IMR-90 (cell line): ENCODE data around the gene TGFB2. TPM values are rescaled to one million over a fixed set of nuclear protein-coding genes. Genes with fewer than 3 reads are reported as not detected.

Experiments used
- ATAC-seq: fragments of 200-7000 bp; cut with Tn5 transposase; 2 replicates; pipeline ENCODE4 v1.9.1; 2020; ENCODE audit warnings: low read depth, mild to moderate bottlenecking, moderate library complexity
- BruUV-seq: library from RNA; stranded (reverse); fragments of 400-500 nt; replicated peaks from 2 replicates; lab custom pipeline; 2021; lab: Mats Ljungman, UMichigan
- CTCF ChIA-PET: fragments of 300-600 bp; formaldehyde crosslinking; extraction: SDS; loops from one replicate; lab custom pipeline; 2021; ENCODE audit warnings: antibody characterized with exemption; lab: Yijun Ruan, JAX
- POLR2A ChIA-PET: fragments of 300-600 bp; sonication (Branson Sonifier 250); formaldehyde crosslinking; loops from one replicate; lab custom pipeline; 2022; ENCODE audit warnings: antibody characterized with exemption; ENCODE audit not compliant: unreplicated experiment; lab: Charles Lee
- DNase-seq: peaks from one replicate; pipeline ENCODE4 v3.0.0; 2013
- H2AFZ ChIP-seq: replicated peaks from 2 replicates; pipeline ENCODE3; 2013; ENCODE audit warnings: low read length, mild to moderate bottlenecking; ENCODE audit not compliant: poor library complexity
- H2AK5ac ChIP-seq: 2 replicates; pipeline ENCODE4 v1.6.1; 2013; ENCODE audit warnings: low read depth, low read length, inconsistent platforms
- H2AK9ac ChIP-seq: replicated peaks from 2 replicates; pipeline ENCODE3; 2013; ENCODE audit warnings: mild to moderate bottlenecking, low read depth, low read length, moderate library complexity; ENCODE audit not compliant: poor library complexity
- H2BK120ac ChIP-seq: 2 replicates; pipeline ENCODE4 v1.6.1; 2013; ENCODE audit warnings: low read depth, low read length, inconsistent platforms
- H2BK15ac ChIP-seq: 3 replicates; pipeline ENCODE4 v1.6.1; 2013; ENCODE audit warnings: low read depth, low read length, inconsistent platforms
- H2BK20ac ChIP-seq: 2 replicates; pipeline ENCODE4 v1.6.1; 2013; ENCODE audit warnings: low read depth, mild to moderate bottlenecking, inconsistent platforms, low read length, moderate library complexity
- H2BK5ac ChIP-seq: 2 replicates; pipeline ENCODE4 v1.6.1; 2013; ENCODE audit warnings: mild to moderate bottlenecking, low read depth, low read length, inconsistent platforms; ENCODE audit not compliant: poor library complexity, severe bottlenecking
- H3K14ac ChIP-seq: replicated peaks from 2 replicates; pipeline ENCODE4 v1.6.1; 2013; ENCODE audit warnings: low read depth, low read length, inconsistent platforms
- H3K18ac ChIP-seq: 2 replicates; pipeline ENCODE4 v1.6.1; 2013; ENCODE audit warnings: low read depth, low read length, control low read depth
- H3K23ac ChIP-seq: 2 replicates; pipeline ENCODE4 v1.6.1; 2013; ENCODE audit warnings: low read depth, low read length, inconsistent platforms
- H3K27ac ChIP-seq: 2 replicates; pipeline ENCODE4 v1.5.1; 2013; ENCODE audit warnings: mild to moderate bottlenecking, control low read depth, low read length; ENCODE audit not compliant: insufficient read depth
- H3K27me3 ChIP-seq: 2 replicates; pipeline ENCODE4 v1.6.1; 2013; ENCODE audit warnings: low read length; ENCODE audit not compliant: control insufficient read depth, insufficient read depth
- H3K36me3 ChIP-seq: 2 replicates; pipeline ENCODE4 v1.6.1; 2013; ENCODE audit warnings: low read length, mixed read lengths; ENCODE audit not compliant: control insufficient read depth, insufficient read depth
- H3K4ac ChIP-seq: 2 replicates; pipeline ENCODE4 v1.6.1; 2013; ENCODE audit warnings: low read depth, low read length, inconsistent platforms
- H3K4me1 ChIP-seq: 2 replicates; pipeline ENCODE4 v1.6.1; 2013; ENCODE audit warnings: low read length, mixed read lengths; ENCODE audit not compliant: control insufficient read depth, insufficient read depth
- H3K4me2 ChIP-seq: 2 replicates; pipeline ENCODE4 v1.6.1; 2013; ENCODE audit warnings: low read depth, mild to moderate bottlenecking, control low read depth, low read length, moderate library complexity
- H3K4me3 ChIP-seq: 2 replicates; pipeline ENCODE4 v1.5.1; 2013; ENCODE audit warnings: low read depth, mild to moderate bottlenecking, control low read depth, low read length, moderate library complexity; ENCODE audit not compliant: insufficient read depth
- H3K56ac ChIP-seq: 2 replicates; pipeline ENCODE4 v1.6.1; 2013; ENCODE audit warnings: low read length, inconsistent platforms; ENCODE audit not compliant: insufficient read depth; ENCODE audit errors: extremely low read depth
- H3K79me1 ChIP-seq, 2 experiments: 2 replicates each; pipeline ENCODE4 v1.6.1; 2013; ENCODE audit warnings: low read length in 2 of 2, inconsistent platforms in 1 of 2, low read depth in 1 of 2
- H3K9ac ChIP-seq: 2 replicates; pipeline ENCODE4 v1.6.1; 2013; ENCODE audit warnings: low read depth, low read length, control low read depth
- H3K9me1 ChIP-seq: 2 replicates; pipeline ENCODE4 v1.6.1; 2013; ENCODE audit warnings: low read length, inconsistent platforms; ENCODE audit not compliant: insufficient read depth
- H3K9me3 ChIP-seq: 2 replicates; pipeline ENCODE4 v1.6.1; 2013; ENCODE audit warnings: low read length; ENCODE audit not compliant: control insufficient read depth, insufficient read depth
- H4K20me1 ChIP-seq: 2 replicates; pipeline ENCODE4 v1.6.1; 2013; ENCODE audit warnings: low read length, inconsistent platforms; ENCODE audit not compliant: insufficient read depth
- H4K5ac ChIP-seq: 2 replicates; pipeline ENCODE4 v1.6.1; 2013; ENCODE audit warnings: mild to moderate bottlenecking, low read depth, low read length, control low read depth
- H4K8ac ChIP-seq, 2 experiments: 2 replicates each; pipeline ENCODE4 v1.6.1; 2013; ENCODE audit warnings: low read depth in 2 of 2, low read length in 2 of 2, control low read depth in 1 of 2, inconsistent platforms in 1 of 2
- H4K91ac ChIP-seq: 2 replicates; pipeline ENCODE4 v1.6.1; 2013; ENCODE audit warnings: low read depth, low read length, inconsistent platforms; ENCODE audit not compliant: insufficient read depth
- BHLHE40 ChIP-seq: fragments of 150-350 bp; IDR thresholded peaks from 2 replicates; pipeline ENCODE4 v1.6.1; 2016; ENCODE audit warnings: mild to moderate bottlenecking, low read depth, low read length
- CEBPB ChIP-seq: IDR thresholded peaks from 2 replicates; pipeline ENCODE4 v1.6.1; 2012; ENCODE audit warnings: low read depth, low read length, improper control_type of control experiment
- CHD1 ChIP-seq: IDR thresholded peaks from 2 replicates; pipeline ENCODE4 v1.6.1; 2012; ENCODE audit warnings: low read depth, low read length, improper control_type of control experiment
- CTCF ChIP-seq: conservative IDR thresholded peaks from 2 replicates; pipeline ENCODE4 v1.5.1; 2012; ENCODE audit warnings: mild to moderate bottlenecking, low read depth, low read length, improper control_type of control experiment
- ELK1 ChIP-seq: fragments of 150-350 bp; IDR thresholded peaks from 2 replicates; pipeline ENCODE4 v1.6.1; 2016; ENCODE audit warnings: low read depth, mild to moderate bottlenecking, low read length, moderate library complexity, borderline replicate concordance
- FOS ChIP-seq: fragments of 150-350 bp; IDR thresholded peaks from 2 replicates; pipeline ENCODE4 v1.6.1; 2016; ENCODE audit warnings: low read depth, low read length
- MAFK ChIP-seq: IDR thresholded peaks from 2 replicates; pipeline ENCODE4 v1.6.1; 2012; ENCODE audit warnings: low read depth, low read length, improper control_type of control experiment
- MAZ ChIP-seq: IDR thresholded peaks from 2 replicates; pipeline ENCODE4 v1.6.1; 2012; ENCODE audit warnings: low read depth, mild to moderate bottlenecking, low read length, improper control_type of control experiment, moderate library complexity, borderline replicate concordance
- MXI1 ChIP-seq: IDR thresholded peaks from 2 replicates; pipeline ENCODE4 v1.6.1; 2012; ENCODE audit warnings: low read depth, mild to moderate bottlenecking, low read length, moderate library complexity, borderline replicate concordance
- NFE2L2 ChIP-seq: fragments of 150-350 bp; IDR thresholded peaks from 2 replicates; pipeline ENCODE4 v1.6.1; 2016; ENCODE audit warnings: low read depth, mild to moderate bottlenecking, low read length
- POLR2A ChIP-seq: IDR thresholded peaks from 2 replicates; pipeline ENCODE4 v1.6.1; 2012; ENCODE audit warnings: mild to moderate bottlenecking, low read depth, low read length
- RCOR1 ChIP-seq: IDR thresholded peaks from 2 replicates; pipeline ENCODE4 v1.6.1; 2012; ENCODE audit warnings: mild to moderate bottlenecking, low read length, improper control_type of control experiment; ENCODE audit not compliant: insufficient replicate concordance
- RFX5 ChIP-seq: IDR thresholded peaks from 2 replicates; pipeline ENCODE4 v1.8.0; 2012; ENCODE audit warnings: low read depth, mild to moderate bottlenecking, low read length, moderate library complexity
- USF2 ChIP-seq: fragments of 150-350 bp; IDR thresholded peaks from 2 replicates; pipeline ENCODE4 v1.6.1; 2017; ENCODE audit warnings: mild to moderate bottlenecking, antibody characterized with exemption, low read length, low read depth
- WGBS, 2 experiments: methylation state at CpG; one replicate each; pipeline versions ENCODE4 v1.1.5 to v1.1.7; 2013; ENCODE audit warnings: missing lambda C conversion rate in 2 of 2; ENCODE audit not compliant: insufficient read length in 1 of 2; ENCODE audit errors: extremely low coverage in 2 of 2; 5-methylcytosine and 5-hydroxymethylcytosine counted together
- dilution Hi-C: fragments of 300-500 bp; cut with HindIII; formaldehyde crosslinking; loops from one replicate; pipeline ENCODE4 v1.14.3; 2018; ENCODE audit warnings: low sequenced_read_pairs; ENCODE audit not compliant: unreplicated experiment
- in situ Hi-C: fragments of 300-500 bp; cut with MboI; formaldehyde crosslinking; loops from 3 replicates; pipeline ENCODE4 v1.14.3; 2019; ENCODE audit warnings: low sequenced_read_pairs, inconsistent platforms, mixed read lengths
- intact Hi-C: fragments of 100-400 bp; cut with micrococcal nuclease; formaldehyde crosslinking; loops from 2 replicates; pipeline ENCODE4 v1.10.0; 2022
- polyA plus RNA-seq, 3 experiments: library from polyadenylated mRNA; depleted of rRNA; stranded (reverse); fragments of >200 nt; gene quantifications; 2 replicates each; pipeline ENCODE4 v1.2.3, GENCODE V29; 2012; ENCODE audit warnings: low replicate concordance in 1 of 3
- total RNA-seq: library from RNA; depleted of rRNA; stranded (reverse); fragments of >200 nt; gene quantifications from 2 replicates; pipeline ENCODE4 v1.2.3, GENCODE V29; 2012

The TGFB2 gene
- total and polyA plus RNA-seq, 2 of the 4 experiments (the other 2 are of a cell fraction) = 3.7 to 3.8 TPM

GRCh38 chr1:218394416-218394815 is 49.3 kb downstream of the TGFB2 start:
- H2AFZ ChIP-seq = no peak overlapping the region
- no peak overlapping the region for H4K8ac ChIP-seq
- H3K9me1 ChIP-seq = no peaks in the 10 kb centered on the region
- ChIA-PET CTCF (interaction anchor here (0.5 kb wide), 1 partner anchor 15 kb away, joined by 6 read pairs; no protein-coding TSS in a partner anchor), POLR2A (no interaction called here)
- BruUV-seq = no TSS peak
- no peak overlapping the region for H3K9ac ChIP-seq
- H3K27me3 ChIP-seq = no peaks in the 10 kb centered on the region
- intact Hi-C loops = no loop called here
- DNase-seq (no peak), ATAC-seq (no peak)
- no peak overlapping the region for H3K27ac ChIP-seq
- no peak overlapping the region for H3K23ac ChIP-seq
- no peak overlapping the region for H2BK5ac ChIP-seq
- H3K4me3 ChIP-seq = no peak overlapping the region
- H2AK9ac ChIP-seq = no peak overlapping the region
- in situ Hi-C loops = no loop called here
- H3K18ac ChIP-seq = no peak overlapping the region
- no peaks in the 10 kb centered on the region; the same call in 1 of the 2 replicates for H3K36me3 ChIP-seq
- H2BK120ac ChIP-seq = no peak overlapping the region
- H4K5ac ChIP-seq = no peak overlapping the region
- no peak overlapping the region for H2BK20ac ChIP-seq
- dilution Hi-C loops = no loop called here
- no peak overlapping the region for H3K4ac ChIP-seq
- H4K91ac ChIP-seq = no peak overlapping the region
- no peak overlapping the region for H3K4me2 ChIP-seq
- no peaks in the 10 kb centered on the region for H3K9me3 ChIP-seq
- no peak overlapping the region for H2BK15ac ChIP-seq
- no peak overlapping the region for H3K56ac ChIP-seq
- WGBS, 2 experiments = 94% methylated on average over 3 of the region's 11 CpGs; no CpG with 5 or more reads in 1 of the 2 experiments
- H3K14ac ChIP-seq = no peak overlapping the region
- H3K4me1 ChIP-seq = peaks cover 2% of the 10 kb centered on the region; the same call in 1 of the 2 replicates
- H4K20me1 ChIP-seq = no peaks in the 10 kb centered on the region
- no peak for TF ChIP-seq RCOR1
- no peak for TF ChIP-seq CTCF
- TF ChIP-seq RFX5 = no peak
- no peak for TF ChIP-seq USF2
- no peak for TF ChIP-seq POLR2A
- no peak for TF ChIP-seq CHD1
- no peak for TF ChIP-seq FOS
- no peak for TF ChIP-seq ELK1
- no peak for TF ChIP-seq BHLHE40
- no peak for TF ChIP-seq MAFK
- TF ChIP-seq MXI1 = no peak
- no peak for TF ChIP-seq MAZ
- no peak for TF ChIP-seq CEBPB
- no peak for TF ChIP-seq NFE2L2
- H3K79me1 ChIP-seq = peaks cover 0 to 14% of the 10 kb centered on the region in 2 experiments; a peak in 1 of 4 replicates
- H2AK5ac ChIP-seq = no peak overlapping the region
